OCI-LY7 (cell line): ENCODE measurements around the gene EYS.

ENCODE experiments used
- EZH2phosphoT487 ChIP-seq: fragments of 200-600 bp; sonication (generic); IDR thresholded peaks from 2 replicates; pipeline ENCODE4 v1.6.1; 2018; ENCODE audit warnings: low read depth, borderline replicate concordance, mild to moderate bottlenecking, mixed run types, antibody characterized with exemption, low read length, moderate library complexity, mixed read lengths
- TF ChIP-seq, protein P1 (sequence below): fragments of 200-600 bp; sonication (generic); conservative IDR thresholded peaks from 2 replicates; pipeline ENCODE4 v1.5.1; 2014; ENCODE audit warnings: mild to moderate bottlenecking, antibody characterized with exemption, low read length, moderate library complexity, mixed read lengths

DNA sequence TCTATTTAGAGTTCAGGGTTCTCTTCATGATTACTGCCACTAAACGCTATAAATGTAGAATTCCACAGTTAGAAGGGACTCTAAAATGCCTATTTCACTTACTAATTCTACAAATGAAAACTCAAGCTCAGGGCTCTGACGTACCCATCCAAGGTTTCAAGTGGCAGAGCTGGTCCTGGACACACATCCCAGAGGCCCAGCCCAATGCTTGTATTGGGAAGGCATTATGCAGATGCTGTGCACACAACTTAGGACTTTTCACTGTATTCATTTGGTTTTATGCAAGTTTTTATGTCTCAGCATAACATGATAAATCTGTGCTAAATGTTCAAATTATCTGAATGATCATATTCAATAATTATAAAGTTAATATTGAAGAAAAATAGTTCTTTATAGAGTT, 1761.0 kb downstream of the EYS start:
- TF ChIP-seq, protein P1, sequence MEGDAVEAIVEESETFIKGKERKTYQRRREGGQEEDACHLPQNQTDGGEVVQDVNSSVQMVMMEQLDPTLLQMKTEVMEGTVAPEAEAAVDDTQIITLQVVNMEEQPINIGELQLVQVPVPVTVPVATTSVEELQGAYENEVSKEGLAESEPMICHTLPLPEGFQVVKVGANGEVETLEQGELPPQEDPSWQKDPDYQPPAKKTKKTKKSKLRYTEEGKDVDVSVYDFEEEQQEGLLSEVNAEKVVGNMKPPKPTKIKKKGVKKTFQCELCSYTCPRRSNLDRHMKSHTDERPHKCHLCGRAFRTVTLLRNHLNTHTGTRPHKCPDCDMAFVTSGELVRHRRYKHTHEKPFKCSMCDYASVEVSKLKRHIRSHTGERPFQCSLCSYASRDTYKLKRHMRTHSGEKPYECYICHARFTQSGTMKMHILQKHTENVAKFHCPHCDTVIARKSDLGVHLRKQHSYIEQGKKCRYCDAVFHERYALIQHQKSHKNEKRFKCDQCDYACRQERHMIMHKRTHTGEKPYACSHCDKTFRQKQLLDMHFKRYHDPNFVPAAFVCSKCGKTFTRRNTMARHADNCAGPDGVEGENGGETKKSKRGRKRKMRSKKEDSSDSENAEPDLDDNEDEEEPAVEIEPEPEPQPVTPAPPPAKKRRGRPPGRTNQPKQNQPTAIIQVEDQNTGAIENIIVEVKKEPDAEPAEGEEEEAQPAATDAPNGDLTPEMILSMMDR: no peak
- no peak for TF ChIP-seq EZH2phosphoT487
